ENCODE measurements around the gene RGS16.
A peak's percentile ranks its signal among the peaks of the same experiment; 100 is the strongest.

RGS16 gene

DNA sequence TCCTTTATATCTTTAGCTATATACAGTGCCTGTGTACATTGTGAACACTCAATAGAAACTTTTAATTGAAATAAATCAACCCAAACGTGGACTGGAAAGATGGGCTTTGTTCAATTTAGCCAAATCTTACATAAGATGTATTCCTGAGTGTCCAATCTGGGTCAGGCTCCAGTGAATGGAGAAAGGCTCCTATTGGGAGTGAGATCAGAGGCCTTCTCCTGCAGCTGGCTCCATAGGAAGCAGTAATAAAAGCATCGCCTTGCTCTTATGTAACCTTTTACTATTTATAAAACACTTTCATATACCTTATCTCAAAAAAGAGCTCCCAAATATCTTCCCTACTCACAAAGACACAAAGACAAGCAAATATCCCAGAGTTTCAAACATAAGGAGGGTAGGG, 24.9 kb upstream of the RGS16 start:
- DNase-seq, result no peak

DNA sequence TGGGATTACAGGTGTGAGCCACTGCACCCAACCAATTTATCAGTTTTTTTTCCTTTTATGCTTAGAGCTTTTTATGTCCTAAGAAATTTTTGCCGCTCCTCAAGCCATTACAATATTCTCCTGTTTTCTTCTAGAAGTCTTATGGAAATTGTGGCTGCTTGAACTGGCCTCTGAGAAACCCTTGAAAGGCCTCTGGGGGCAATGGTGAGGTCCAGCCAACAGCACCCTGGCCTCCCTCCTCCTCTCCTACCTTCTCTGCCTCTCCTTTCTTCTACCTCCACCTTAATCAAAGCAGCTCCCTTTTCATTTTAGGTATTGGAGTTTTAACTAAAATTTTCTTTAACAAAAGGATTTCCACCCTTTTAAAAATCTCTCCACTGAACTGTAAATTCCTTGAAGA, 24.5 kb upstream of the RGS16 start:
- DNase-seq, result no peak

DNA sequence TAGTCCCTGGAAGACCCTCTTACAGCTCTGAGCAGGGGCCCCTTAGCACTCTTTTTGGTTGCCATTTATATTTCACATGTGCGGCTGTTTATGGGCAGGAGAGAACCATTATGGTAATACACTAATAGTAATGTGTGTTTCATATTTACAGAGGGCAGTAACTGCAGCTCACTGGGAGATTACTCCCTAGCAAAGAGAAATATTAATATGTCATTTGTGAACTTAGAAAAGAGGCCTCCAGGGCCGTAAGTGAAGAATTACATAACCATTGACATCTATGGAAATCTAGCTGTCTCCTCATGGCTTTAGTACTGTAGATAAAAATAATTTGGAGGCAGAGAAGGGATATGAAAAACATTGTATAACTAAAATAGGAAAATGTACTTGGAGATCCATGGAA, 23.4 kb upstream of the RGS16 start:
- DNase-seq, result no peak

DNA sequence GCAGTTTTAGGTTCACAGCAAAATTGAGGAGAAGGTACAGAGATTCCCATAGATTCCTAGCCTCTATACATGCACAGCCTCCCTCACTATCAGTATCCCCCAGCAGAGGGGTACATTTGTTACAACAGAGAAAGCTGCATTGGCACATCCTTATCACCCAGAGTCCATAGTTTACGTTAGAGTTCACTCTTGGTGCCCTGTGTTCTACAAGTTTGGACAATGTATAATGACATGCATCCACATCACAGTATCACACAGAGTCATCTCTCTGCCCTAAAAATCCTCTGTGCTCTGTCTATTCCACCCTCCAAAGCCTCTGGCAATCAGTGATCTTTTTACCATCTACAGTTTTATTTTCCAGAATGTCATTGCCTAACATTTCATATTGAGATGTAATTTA, 22.3 kb upstream of the RGS16 start:
- DNase-seq, result no peak

DNA sequence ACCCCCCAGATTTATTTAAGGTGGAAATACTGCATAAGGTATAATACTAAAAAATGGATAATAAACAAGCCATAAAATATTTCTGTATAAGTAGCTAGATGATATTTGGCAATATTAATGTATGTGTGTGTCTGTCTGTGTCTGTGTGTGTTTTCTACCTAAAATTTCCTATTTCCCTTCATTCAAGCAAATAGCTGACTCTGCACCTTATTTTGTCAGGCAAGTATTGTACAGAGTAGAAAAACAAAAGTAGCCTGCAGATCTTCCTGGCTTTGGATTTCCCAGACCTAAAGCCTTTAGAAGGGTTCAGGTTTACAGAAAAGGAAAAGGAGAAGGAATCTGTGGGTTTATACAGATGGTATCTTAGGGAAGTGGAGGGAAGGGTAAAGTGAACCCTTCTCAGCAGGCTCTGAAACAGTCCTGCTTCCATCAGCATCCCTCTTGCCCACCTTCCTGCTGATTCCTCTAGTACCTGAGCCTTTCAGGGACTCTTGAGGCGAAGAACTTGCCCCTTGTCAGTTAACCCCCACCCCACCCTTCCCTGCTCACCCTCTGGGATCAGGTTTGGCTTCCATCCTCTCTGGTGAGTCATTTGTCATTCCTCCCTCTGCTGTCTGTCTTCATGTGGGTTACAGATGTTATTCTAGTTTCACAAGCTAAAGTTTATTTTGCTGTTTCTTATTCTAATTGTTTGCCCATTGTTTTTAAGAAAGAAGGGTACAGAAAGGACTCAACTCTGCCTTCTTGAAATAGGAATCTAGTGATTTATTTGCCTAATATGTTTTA, 21.7 kb upstream of the RGS16 start:
- no peak for DNase-seq

DNA sequence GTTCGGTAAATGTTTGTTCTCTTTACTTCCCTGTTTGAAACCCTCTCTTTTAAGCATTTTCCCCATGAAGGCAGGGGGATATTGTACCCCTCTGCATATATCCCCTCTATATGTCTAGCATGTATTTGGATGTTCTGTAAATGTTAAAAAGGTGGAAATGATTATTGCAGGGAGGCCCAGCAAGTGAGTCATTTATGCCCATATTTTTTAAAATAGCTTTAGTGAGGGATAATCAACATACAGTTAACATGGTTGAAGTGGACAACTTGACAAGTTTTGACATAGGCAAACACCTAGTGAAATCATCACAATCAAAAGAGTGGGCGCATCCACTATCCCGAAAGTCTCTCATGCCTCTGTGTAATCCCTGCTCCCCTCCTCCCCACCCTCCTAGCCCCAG, 20.8 kb upstream of the RGS16 start:
- no peak for DNase-seq

DNA sequence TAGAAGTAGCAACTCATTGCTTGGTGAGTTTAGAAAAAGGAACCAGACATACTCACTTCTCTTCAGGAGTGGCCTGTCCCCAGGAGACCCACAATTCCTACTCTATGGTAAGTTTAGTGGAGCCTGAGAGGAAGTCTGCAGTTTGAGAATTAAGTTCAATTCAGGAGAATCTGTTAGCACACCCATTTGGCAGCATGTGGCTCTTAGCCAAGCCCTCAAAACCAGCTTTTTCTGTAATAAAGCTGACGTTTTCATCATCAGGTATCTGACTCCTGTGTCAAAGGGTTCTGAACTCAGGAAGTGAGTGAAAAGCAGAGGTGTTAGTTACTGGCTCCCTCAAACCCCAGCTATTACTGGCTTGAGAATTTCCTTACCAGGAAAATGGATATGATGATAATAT, 20.4 kb upstream of the RGS16 start:
- no peak for DNase-seq

DNA sequence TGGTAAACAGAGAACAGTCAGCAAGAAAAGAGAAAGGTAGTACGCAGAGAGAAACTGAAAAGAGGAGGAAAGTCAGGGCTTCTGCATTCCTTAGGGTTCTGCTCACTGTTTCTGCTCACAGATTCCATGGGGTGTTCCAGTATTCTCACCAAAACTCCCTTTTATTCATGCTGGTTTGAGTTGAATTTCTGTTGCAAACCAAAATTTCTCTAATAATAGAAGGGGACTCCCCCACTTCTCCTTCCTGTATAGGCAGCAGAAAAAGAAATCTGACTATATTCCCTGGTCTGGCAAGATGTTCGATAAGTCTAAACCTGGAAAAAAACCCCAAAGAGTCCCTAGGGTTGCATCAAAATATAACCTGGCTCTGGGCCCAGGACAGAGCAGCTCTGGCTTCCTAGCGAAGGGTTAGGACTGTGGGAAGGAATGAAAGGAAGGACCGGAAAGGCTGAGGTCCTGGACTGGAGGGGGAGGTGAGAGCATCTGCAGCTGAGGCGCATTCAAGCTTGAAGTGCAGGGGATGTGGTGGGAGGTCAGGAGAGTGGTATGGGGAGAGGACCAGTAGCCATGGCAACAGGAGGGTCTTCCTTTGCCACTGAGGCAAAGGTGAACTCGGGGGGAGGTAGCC, 18.8 kb upstream of the RGS16 start:
- no peak for DNase-seq

DNA sequence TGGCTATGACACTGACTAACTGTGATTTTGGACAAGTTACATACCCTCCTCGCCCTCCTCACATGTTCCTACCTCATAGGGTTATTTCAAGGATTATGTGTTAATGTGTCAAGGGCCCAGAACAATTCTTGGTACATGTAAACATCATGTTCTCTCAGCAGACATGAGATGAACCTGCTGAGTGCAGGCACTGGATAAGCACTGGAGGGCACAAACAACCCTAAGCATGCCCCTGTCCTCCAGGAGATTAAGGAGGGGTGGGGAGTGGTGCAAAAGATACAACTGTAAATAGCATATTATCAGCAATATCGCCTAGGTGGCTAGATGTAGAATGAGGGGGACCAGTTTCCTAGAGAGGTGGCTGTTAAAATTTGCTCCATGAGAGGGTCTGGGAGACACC, 17.7 kb upstream of the RGS16 start:
- DNase-seq, result no peak

DNA sequence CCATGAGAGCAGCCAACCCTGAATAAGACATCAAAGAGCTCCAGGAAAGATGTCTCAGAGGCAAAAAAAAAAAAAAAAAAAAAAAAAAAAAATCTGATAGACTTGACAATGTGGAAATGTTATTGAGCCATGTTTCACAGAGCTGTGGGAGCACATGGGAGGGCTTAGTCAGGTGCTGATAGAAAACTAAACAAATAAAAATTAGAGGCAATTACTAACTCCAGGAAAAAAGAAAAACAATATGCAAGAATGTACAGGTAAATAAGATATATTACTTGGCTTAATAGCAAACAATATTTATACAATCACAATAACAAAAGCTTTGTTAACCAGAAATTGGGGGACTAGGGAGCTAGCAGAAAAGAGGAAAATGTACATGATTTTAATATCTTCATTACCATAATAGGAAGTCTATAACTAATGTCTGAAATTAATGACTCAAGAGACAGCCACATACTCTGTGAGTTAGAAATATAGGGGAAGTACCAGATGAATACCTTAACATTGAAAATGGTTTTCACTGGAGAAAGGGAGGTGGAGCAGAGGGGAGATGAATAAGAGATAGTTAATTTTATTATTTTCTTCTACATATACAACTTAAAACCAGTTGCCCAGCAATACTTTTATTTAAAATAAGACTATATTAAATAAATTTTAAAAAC, 16.9 kb upstream of the RGS16 start:
- DNase-seq, result no peak

DNA sequence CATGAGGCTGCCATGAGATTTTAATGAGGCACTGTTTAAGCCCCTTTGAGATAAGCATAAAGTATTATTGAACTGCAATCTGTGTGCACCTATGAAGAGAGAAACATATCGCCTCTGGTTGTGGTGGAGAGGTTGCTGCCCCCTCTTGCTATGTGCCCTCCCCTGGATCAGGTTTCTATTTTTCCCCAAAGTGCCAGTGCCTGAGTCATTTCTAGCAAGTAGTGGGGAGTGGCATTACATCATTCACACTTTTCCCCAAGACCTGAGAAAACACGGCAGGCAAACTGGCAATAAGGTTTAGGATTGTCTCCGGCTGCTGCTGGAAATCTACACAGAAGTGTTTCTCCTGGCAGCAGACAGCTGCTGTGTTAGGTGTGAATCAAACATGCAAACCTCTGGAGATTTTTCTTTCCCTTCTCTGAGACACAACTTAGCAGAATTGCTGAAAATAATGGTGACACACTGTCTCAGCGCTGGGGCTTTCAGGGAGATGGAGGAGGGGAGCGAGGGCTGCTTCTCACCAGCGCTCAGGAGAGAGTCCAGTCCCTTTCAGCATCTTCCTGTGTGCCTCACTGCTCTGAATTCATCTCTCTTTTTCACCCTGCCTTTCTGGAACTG, 13.7 kb upstream of the RGS16 start:
- DNase-seq, result peak; percentile 50

DNA sequence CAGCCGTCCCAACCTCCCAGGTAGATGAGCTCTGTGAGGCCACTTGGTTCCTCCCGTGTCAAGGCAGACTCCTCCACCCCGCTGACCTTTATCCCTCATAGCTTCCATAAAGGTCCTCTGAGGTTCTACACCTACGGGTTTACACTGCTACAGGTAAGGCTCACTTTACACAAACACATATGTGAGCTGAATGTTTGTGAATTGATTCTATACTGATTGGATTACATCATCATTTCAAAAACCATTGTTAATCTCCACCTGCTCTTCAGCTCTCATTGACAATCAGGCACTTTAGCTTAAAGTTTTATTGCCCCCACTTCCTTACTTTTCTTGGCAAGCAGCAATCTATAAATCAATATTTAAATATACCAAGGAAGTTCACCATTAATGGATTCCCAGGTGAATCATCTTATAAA, 12.8 kb upstream of the RGS16 start:
- DNase-seq, result no peak

DNA sequence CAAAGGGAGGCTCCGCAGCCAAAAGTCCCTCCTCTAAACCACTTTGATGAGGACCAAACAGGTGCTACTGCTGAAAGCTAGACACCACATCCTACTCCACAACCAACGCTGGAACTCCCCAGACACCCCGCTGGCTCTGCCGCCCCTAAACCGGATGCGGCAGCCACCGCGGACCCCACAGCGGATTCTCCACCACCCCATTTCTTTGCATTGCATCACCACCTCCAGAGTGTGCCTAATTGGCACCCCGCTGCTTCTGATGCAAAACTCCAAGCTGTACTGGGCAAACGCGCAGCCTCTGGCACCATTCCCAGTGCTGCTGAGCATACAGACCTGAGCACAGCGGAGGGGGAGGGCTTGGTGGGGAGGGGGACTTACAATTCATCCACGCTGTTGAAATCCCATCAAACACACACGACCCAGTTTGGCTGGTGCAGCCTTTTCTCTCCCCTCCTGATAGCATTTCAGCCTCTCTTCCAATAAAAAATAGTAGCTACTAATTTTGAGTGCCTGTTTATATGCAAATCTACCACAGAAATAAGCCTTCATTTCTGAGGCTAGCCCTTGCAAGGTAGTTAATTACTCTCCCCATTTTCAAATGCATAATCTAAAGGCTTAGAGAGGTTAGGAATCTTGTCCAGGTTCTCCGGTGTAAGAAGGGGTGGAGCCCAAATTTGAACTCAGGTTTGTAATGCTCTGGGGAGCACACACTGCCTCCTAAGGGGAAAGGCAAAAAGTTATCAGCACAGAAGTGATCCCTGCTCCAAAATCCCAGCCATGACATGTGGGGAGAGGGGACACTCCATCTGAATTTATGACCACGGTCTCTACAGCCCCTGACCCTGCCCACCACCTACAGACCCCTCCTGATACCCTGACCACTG, 12.2 kb upstream of the RGS16 start:
- DNase-seq, result peak; percentile 93

DNA sequence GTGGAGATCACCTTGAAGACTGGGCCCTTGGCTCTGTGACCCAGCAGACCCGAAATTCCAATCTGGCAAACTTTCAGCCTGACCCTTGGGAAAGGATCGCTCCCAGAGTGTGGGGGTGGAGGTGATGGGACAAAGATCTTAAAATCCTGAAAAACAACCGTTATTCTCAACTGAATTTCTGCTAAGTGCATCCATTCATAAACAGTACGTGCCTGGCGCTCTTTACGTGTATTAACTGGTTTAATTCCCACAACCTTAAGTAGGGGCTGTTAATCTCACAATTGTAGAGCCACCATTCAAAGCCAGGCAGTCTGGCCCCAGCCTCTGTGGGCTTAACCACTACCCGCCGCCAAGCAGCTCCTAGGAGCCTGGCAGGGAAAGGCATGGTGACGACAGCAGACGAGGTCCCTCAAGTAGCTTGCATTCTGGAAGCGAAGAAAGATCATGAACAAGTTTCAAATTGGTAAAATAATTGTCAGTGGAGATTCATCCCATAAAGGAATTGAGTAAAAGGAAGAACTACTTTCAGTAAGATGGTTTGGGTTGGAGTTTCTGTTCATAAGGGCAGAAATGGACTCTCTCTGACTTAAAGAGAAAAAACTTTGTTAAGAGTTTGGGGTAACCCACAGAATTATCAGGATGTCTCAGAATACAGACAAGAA, 11.4 kb upstream of the RGS16 start:
- peak; percentile 55 for DNase-seq

DNA sequence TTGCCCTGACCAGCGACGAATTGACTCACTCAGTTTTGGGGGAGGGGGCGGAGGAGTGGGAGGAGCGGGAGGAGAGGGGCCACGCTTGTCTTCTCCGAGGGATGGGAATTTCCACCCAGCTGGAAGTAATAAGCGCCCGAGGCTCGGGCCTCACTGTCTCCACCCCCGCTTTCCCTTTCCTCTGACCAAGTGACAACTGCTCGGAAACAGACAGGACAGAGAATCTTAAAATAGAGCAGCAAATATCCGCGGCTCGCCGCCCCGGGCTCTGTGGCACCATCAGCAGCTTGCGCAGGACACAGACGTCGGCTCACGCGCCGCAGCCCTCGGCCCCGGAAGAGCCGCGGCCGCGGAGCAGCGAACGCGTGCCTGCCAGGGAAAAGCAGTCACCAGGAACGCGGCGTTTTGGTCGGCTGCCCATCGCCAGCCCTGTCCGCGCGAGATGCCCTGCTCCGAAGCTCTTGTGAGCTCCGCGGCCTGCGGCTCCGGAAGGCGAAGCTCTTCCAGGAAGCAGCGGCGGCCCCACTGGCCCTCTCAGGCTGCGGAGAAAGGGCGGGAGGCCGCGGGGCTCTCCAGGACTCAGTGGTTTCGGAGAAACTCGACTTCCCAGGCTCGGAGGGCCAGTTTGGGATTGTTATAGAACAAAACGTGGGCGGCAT, 10.7 kb upstream of the RGS16 start:
- peak; percentile 68 for DNase-seq

DNA sequence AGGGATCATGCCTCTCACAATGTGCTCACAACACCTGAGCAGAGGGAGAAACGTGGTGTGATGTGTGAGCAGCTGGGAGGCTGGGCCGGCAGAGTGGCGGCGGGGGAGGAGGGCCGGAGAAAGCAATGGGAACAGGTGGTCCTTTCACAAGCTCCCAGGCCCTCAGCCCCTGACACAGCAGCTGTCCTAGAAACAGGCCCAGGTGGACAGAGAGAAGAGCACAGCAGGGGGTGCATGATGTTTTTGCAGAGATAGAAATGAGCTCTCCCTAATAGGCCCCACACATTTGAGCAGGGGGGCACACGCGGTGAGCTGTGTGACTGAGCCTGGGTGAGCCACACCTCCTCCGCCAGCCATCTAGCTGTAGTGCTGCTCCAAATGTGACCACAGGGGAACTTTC, 7.6 kb upstream of the RGS16 start:
- DNase-seq, result peak; percentile 91

DNA sequence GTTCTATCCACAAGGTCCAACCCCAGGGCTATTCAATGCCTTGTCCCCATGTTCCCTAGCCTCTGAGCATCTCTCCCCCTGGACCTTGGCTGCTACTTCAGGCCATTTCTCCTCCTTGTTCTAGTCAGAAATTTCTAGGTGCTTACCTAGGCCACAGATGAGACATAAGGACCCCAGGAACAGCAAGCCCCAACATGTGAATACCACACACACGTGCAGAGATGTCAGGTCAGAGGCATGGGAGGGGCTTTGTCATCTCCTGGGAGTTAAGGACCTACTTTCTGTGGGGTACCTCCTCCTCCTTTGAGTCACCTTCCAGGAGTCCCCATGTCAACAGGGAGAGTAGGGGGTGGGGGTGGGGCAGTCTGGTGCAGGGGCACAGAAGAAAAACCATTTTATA, 7.1 kb upstream of the RGS16 start:
- DNase-seq, result no peak

DNA sequence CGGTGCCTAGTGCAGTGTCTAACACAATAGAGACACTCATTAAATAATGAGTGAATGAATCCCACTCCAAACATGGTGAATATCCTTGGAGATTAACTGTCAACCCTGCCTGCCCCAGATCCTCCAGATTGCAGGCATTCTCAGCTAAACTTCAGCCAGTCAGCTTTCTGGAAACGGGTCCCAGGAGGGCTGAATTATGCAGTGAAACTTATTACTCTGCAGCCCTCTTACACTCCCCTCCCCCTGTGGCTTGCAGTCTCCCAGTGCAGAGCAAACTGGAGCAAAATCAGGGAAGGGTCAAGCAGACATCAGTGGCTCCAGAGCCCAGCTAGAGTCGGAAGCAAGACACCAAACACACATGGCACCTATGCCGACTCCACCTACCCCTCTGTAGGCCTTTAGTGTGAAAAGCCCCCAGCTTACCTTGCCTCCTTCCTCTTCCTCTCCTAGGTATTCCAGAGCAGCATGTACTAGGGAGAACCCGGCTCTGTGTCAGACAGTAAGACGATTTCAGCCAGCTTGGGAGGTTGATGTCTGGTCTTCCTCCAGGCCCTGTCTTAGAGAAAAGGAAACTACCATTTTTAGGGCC, 6.5 kb upstream of the RGS16 start:
- no peak for DNase-seq

DNA sequence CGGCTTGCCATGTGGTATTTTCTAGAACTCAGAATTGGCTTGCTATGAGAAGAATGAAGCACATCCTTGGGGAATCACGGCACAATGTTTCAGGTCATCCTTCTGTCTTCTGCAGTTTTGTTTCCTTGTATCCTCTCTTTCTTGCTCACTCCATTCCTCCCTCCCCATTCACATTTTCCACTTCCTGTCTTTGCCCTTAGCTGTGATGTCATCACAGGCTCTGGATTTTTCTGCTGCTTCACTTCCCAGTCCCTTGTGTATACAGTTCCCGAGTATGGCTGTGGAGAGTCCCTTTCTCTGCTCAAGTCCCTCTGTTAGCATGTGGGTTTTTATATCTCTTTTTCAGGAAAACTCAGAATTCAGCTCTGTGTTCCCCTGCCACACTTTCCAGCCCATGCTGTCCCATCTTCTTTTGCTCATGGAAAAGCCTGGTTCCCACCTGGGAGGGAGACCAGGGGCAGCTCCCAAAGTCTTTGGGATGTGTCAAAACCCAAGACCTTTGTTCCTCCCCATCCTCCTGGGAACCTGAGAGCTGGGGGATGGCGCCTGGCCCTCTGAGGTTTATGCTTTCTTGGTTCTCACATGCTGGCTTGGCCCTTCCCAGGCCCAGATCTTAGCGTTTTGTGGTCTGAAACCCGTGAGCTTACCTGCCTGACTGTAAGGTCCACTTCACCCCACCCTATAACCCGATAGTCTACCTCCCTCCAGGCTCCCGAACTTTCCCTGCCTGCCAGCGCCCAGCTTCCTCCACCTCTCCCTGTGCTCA, 4.8 kb upstream of the RGS16 start:
- DNase-seq, result no peak

DNA sequence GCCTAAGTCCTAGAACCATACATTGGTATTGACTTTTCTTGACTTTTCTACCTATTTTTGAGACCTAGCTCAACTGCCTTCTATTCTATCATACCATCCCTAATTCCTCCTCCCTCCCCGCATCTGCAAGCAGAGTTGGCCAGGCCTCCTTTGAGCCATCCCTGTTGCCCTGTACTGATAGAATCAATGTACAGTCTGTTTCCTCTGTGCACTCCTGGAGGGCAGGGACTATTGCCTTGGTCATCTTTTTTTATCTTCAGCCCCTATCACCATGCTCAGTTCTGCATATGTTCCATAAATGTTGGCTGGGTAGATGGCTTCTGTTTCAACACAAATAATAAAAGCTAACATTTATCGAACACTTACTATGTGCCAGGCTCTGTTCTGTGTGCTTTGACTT, 4.0 kb upstream of the RGS16 start:
- DNase-seq, result no peak

DNA sequence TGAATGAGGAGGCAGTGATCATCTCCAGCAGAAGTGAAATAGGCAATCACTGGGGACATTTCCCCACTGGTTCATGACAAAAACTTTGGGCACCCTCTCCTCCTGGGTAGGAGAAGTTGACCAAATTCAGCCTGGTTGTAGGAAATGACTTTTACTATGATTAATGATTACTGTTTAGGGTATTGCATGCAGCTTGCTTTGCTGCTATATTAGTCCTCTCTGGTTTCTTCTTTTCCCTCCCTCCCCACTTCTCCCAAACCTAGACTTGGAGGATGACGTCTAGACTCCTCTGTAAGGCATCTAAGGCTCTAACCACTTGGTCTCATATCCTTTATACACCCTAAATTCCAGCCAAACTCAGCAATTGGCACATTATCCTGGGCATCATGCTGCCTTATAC, 3.4 kb upstream of the RGS16 start:
- no peak for DNase-seq
